Fibroblast of the aortic adventitia (primary cell): ENCODE results near the gene ARAP2. TPM values are rescaled to one million over a fixed set of nuclear protein-coding genes. Genes with fewer than 3 reads are reported as not detected.

Experiments
- DNase-seq: peaks from one replicate; pipeline ENCODE4 v3.0.0-alpha.2; 2010; ENCODE audit warnings: low read depth
- H3K4me3 ChIP-seq: 2 replicates; pipeline ENCODE4 v1.5.1; 2011; ENCODE audit warnings: low read depth, mild to moderate bottlenecking, control low read depth, low read length, moderate library complexity
- total RNA-seq: library from RNA; depleted of rRNA; stranded (reverse); fragments of >200 nt; gene quantifications from 2 replicates; pipeline ENCODE4 v1.2.3, GENCODE V29; 2012; ENCODE audit warnings: low replicate concordance
- TF ChIP-seq, protein P1 (sequence below): IDR thresholded peaks from 2 replicates; pipeline ENCODE4 v1.5.1; 2011; ENCODE audit warnings: mild to moderate bottlenecking, low read length, control low read depth, inconsistent platforms; ENCODE audit not compliant: insufficient read depth

The ARAP2 gene
- total RNA-seq, 1 donor: 0.63 TPM

DNA sequence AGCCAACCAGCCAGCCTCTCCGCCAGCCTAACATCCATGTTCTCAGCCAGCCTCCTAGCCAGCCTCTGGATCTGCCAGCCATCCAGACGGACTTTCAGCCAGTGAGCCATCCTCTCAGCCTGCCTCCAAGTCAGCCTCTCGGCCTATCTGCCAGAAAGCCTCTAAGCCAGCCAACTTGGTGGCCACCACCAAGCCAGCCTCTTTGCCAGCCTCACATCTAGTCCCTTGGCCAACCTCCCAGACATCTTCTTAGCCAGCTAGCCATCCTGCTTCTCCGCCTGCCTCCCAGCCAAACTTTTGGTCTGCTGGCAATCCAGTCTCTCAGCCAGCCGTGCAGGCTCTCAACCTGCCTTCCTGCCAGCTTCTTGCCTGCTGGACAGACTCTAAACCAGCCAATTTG is 16.4 kb upstream of the ARAP2 start:
- H3K4me3 ChIP-seq: no peak overlapping the region
- no peak for DNase-seq
- TF ChIP-seq, protein P1, sequence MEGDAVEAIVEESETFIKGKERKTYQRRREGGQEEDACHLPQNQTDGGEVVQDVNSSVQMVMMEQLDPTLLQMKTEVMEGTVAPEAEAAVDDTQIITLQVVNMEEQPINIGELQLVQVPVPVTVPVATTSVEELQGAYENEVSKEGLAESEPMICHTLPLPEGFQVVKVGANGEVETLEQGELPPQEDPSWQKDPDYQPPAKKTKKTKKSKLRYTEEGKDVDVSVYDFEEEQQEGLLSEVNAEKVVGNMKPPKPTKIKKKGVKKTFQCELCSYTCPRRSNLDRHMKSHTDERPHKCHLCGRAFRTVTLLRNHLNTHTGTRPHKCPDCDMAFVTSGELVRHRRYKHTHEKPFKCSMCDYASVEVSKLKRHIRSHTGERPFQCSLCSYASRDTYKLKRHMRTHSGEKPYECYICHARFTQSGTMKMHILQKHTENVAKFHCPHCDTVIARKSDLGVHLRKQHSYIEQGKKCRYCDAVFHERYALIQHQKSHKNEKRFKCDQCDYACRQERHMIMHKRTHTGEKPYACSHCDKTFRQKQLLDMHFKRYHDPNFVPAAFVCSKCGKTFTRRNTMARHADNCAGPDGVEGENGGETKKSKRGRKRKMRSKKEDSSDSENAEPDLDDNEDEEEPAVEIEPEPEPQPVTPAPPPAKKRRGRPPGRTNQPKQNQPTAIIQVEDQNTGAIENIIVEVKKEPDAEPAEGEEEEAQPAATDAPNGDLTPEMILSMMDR: no peak

DNA sequence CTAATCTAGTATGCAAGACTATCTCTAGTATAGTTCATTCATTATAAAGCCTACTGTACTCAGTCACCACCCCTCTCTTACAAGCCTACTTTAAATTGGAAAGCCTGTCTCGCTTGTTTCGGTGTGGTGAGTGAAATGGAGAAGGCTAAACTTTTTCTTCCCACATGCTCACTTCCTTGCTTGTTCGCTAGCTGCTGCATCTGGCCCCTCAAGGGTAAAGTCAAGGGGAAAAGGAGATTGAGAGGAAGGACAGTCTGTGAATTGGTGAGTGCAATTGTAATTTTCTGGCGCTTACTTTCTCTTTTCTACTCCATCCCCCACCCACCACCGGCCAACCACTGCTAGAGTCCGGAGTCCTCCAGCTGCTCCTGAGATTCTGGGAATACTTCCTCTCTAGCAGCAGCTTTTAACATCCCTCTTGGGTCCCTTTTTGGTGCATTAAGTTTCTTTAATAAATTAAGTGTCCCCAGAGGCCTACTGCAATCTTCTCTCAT is 12.1 kb upstream of the ARAP2 start:
- H3K4me3 ChIP-seq: no peak overlapping the region
- no peak for DNase-seq
- TF ChIP-seq, protein P1: no peak

DNA sequence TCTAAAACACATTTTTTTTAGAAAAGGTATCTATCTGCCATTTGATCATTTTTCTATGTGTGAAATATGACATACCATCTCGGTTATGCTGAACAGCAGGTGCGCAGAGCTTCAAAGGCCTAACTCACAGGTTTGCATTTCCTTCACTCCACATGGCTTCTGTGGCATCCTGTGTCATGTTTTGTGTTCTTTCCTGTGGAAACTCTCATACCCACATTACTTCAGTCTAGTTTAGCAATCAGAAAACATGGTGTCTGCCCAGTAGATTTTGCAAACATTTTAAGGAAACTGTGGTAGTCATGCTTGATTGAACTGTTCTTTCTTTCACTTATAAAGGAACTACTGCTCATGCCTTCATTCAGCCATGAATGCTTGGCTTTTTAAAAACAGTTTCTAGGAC is 11.3 kb upstream of the ARAP2 start:
- H3K4me3 ChIP-seq: no peak overlapping the region
- DNase-seq: no peak
- TF ChIP-seq, protein P1: no peak

DNA sequence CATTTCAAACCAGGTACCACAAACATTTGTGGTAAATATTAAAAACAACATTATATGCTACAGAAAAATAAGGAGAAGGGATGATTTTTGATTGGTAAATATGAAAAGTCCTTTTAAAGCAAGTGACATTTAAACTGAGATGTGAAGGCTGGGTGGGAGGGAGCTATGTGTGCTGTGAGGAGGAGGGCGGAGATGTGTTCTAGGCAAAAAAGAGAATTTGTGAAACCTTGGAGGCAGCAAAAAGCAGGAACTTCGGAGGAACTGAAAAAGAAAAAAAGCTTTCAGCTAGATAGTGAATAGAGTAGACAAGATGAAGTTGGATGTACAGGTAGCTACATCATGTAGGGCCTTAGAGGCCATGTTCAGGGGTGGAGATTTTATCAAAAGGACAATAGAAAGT is 10.1 kb upstream of the ARAP2 start:
- no peak for DNase-seq
- TF ChIP-seq, protein P1: no peak
- no peak overlapping the region for H3K4me3 ChIP-seq

DNA sequence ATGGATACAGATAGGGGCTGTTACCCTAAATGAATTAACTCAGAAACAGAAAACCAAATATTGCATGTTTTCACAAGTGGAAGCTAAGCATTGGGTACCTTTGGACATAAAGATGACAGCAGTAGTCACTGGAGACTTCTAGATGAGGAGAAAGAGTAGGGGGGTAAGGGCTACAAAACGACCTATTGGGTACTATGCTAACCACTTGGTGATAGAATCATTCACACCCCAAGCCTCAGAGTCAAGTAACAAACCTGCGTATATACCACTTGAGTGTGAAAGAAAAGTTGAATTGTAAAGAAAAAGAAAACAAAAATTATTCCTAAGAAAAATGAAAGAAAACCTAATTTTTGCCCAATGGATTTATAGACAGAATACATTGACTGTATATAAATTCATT is 7.7 kb upstream of the ARAP2 start:
- no peak for DNase-seq
- no peak overlapping the region for H3K4me3 ChIP-seq
- TF ChIP-seq, protein P1: no peak

DNA sequence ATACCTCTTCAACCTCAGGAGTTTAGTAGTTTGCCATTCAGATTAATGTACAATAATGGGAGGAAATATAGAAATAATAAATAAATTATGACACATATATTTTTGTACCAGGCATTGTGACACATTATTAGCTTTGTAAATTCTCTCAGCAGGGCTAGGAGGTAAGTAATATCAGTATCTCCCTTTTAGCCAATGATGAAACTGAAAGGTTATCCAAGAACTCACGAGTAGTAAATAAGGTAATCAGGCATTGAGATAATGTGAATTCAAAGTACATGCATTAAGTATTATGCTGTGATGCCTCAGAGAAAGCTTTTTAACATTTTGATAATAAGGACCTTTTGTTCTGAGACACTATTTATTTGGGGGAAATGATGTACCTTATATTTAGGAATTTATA is 5.3 kb upstream of the ARAP2 start:
- H3K4me3 ChIP-seq: no peak overlapping the region
- TF ChIP-seq, protein P1: no peak
- DNase-seq: no peak

DNA sequence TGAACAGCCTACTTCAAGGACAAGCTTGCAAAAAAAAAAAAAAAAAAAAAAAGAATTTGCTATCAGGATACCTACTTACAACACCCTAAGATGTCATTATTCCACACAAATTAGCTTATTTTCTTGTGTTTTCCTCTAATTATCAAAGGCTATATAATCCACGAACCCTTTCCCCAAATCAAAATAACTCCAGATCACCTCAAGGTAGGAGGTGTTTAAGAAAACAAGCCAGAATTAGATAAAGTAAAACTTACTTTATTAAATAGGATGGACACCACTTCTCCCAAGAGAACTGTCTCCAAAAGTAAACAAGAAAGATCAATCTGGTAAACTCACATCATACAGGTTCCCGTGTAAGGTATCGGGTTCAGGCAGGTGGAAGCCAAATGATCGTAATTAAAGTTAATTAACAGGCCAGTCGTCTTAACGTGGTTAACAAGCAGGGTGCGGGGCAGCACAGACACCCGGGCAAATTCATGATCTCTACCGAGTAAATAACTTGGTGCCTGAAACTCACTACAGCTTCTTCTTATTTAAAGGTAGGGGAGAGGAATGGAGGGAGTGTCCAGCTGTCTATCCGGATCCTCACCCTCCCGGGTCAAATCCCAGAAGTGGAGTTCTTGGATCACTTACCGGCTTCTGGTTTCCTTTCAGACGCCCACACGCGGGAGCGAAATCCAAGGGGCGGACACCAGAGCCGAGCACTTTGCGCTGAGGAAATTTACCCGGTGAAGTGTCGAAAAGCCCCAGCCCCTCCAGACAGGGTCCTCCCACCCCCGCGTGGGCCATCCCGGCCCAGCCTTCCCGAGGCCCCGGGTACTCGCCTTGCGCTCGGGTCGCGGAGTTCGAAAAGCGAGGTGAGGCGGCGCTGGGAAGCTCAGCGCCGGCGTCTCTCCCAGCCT is 708 bp downstream of the ARAP2 start:
- TF ChIP-seq, protein P1: no peak
- no peak for DNase-seq
- peak overlapping the region; percentile 17 for H3K4me3 ChIP-seq
